ENCODE measurements around the gene ITPKC. TPM values are rescaled to one million over a fixed set of nuclear protein-coding genes. Genes with fewer than 3 reads are reported as not detected.

The ITPKC gene
- polyA plus RNA-seq, 1 experiment, result 8.9 TPM

- H3K4me3 ChIP-seq (ENCODE audit: low read depth, low read length), result peak overlapping the region; percentile 1; the same call in 1 of the 2 replicates
- H3K27me3 ChIP-seq (ENCODE audit: control insufficient read depth, insufficient read depth, low read length), result no peaks in the 10 kb centered on the region
- no peak for DNase-seq (ENCODE audit: low read depth, low spot score)
- TF ChIP-seq CTCF (IDR thresholded peaks at IDR 0.05; ENCODE audit: low read depth, low read length), result no peak
- H3K9me3 ChIP-seq (ENCODE audit: control insufficient read depth, insufficient read depth, low read length), result no peaks in the 10 kb centered on the region
- ChIA-PET CTCF (interaction anchor here (2.2 kb wide), 1 partner anchor 121 kb away, joined by 5 read pairs; no protein-coding TSS in a partner anchor), POLR2A (interaction anchor here (0.7 to 1.7 kb wide), 3 partner anchors 11 to 37 kb away, joined by 4 to 16 read pairs (median 7); no protein-coding TSS in a partner anchor)
- H3K27ac ChIP-seq (ENCODE audit: low read depth, low read length), result no peak overlapping the region
Measured at GRCh38 chr19:40754611-40755247, 37.8 kb downstream of the ITPKC start.

- Histone ChIP-seq H3K9me3 (ENCODE audit: control insufficient read depth, insufficient read depth, low read length) (no peaks in the 10 kb centered on the region), H3K4me3 (ENCODE audit: low read depth, low read length) (no peak overlapping the region), H3K27me3 (ENCODE audit: control insufficient read depth, insufficient read depth, low read length) (no peaks in the 10 kb centered on the region), H3K27ac (ENCODE audit: low read depth, low read length) (peak overlapping the region; percentile 11)
- ChIA-PET POLR2A (interaction anchor here (0.7 to 1.7 kb wide), 2 partner anchors 11 to 38 kb away, joined by 7 to 16 read pairs; no protein-coding TSS in a partner anchor), CTCF (interaction anchor here (2.2 kb wide), 1 partner anchor 121 kb away, joined by 5 read pairs; no protein-coding TSS in a partner anchor)
- TF ChIP-seq CTCF (IDR thresholded peaks at IDR 0.05; ENCODE audit: low read depth, low read length), result no peak
- DNase-seq (ENCODE audit: low read depth, low spot score), result no peak
Measured at GRCh38 chr19:40755248-40755624, 38.3 kb downstream of the ITPKC start.

GRCh38 chr19:40755791-40756190, 38.9 kb downstream of the ITPKC start:
- DNase-seq (ENCODE audit: low read depth, low spot score), result no peak
- ChIA-PET CTCF (interaction anchor here (2.2 kb wide), 1 partner anchor 122 kb away, joined by 5 read pairs; no protein-coding TSS in a partner anchor), POLR2A (no interaction called here)
- H3K27ac ChIP-seq (ENCODE audit: low read depth, low read length), result peak overlapping the region; percentile 11
- TF ChIP-seq CTCF (IDR thresholded peaks at IDR 0.05; ENCODE audit: low read depth, low read length), result no peak
- H3K27me3 ChIP-seq (ENCODE audit: control insufficient read depth, insufficient read depth, low read length), result no peaks in the 10 kb centered on the region
- H3K4me3 ChIP-seq (ENCODE audit: low read depth, low read length), result no peak overlapping the region
- no peaks in the 10 kb centered on the region for H3K9me3 ChIP-seq (ENCODE audit: control insufficient read depth, insufficient read depth, low read length)

GRCh38 chr19:40756502-40757110, 39.7 kb downstream of the ITPKC start:
- no peak for TF ChIP-seq CTCF (IDR thresholded peaks at IDR 0.05; ENCODE audit: low read depth, low read length)
- ChIA-PET CTCF (interaction anchor here (1.1 to 2.2 kb wide), 3 partner anchors 21 to 122 kb away, joined by 4 to 5 read pairs (median 4); partner anchors contain the start of gene RAB4B), POLR2A (interaction anchor here (0.5 to 1.4 kb wide), 2 partner anchors 21 to 216 kb away, joined by 4 read pairs; partner anchors contain the start of gene RAB4B)
- Histone ChIP-seq H3K27ac (ENCODE audit: low read depth, low read length) (no peak overlapping the region), H3K27me3 (ENCODE audit: control insufficient read depth, insufficient read depth, low read length) (no peaks in the 10 kb centered on the region), H3K9me3 (ENCODE audit: control insufficient read depth, insufficient read depth, low read length) (no peaks in the 10 kb centered on the region), H3K4me3 (ENCODE audit: low read depth, low read length) (no peak overlapping the region)
- no peak for DNase-seq (ENCODE audit: low read depth, low spot score)

DNA sequence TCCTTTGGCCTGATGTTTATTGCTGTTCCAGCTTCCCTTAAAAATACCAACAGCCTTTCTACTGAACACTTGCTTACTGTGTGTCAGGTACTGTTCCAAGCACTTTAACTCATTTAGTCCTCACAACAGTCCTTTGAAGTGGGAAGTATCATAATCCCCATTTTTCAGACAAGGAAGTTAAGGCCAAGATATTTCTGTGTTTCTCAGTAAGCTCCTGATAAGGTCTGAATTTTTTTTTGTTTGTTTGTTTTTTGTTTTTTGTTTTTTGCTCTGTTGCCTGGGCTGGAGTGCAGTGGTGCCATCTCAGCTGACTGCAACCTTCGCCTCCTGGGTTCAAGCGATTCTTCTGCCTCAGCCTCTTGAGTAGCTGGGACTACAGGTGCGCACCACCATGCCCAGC, 41.6 kb downstream of the ITPKC start:
- H3K9me3 ChIP-seq (ENCODE audit: control insufficient read depth, insufficient read depth, low read length), result no peaks in the 10 kb centered on the region; the same call in 1 of the 2 replicates
- no peak for DNase-seq (ENCODE audit: low read depth, low spot score)
- H3K27me3 ChIP-seq (ENCODE audit: control insufficient read depth, insufficient read depth, low read length), result no peaks in the 10 kb centered on the region
- ChIA-PET CTCF (no interaction called here), POLR2A (no interaction called here)
- no peak for TF ChIP-seq CTCF (IDR thresholded peaks at IDR 0.05; ENCODE audit: low read depth, low read length)
- no peak overlapping the region for H3K27ac ChIP-seq (ENCODE audit: low read depth, low read length)
- no peak overlapping the region for H3K4me3 ChIP-seq (ENCODE audit: low read depth, low read length)

Data from AG04450 (cell line).